Endodermal cell (in vitro differentiated cells): ENCODE data around the gene HEXA. TPM values are rescaled to one million over a fixed set of nuclear protein-coding genes. Genes with fewer than 3 reads are reported as not detected.

Experiments
- DNase-seq: peaks from one replicate; pipeline ENCODE4 v3.0.0-alpha.2; 2017
- H3K27ac ChIP-seq: 2 replicates; pipeline ENCODE4 v1.5.1; 2013; ENCODE audit warnings: mild to moderate bottlenecking, low read depth, low read length, moderate library complexity
- H3K27me3 ChIP-seq: 2 replicates; pipeline ENCODE4 v1.6.1; 2013; ENCODE audit warnings: mild to moderate bottlenecking, low read length, moderate library complexity; ENCODE audit not compliant: insufficient read depth, control insufficient read depth, poor library complexity, severe bottlenecking
- H3K36me3 ChIP-seq: 2 replicates; pipeline ENCODE4 v1.7.0; 2013; ENCODE audit warnings: mild to moderate bottlenecking, low read length, moderate library complexity; ENCODE audit not compliant: control insufficient read depth, insufficient read depth
- H3K4me1 ChIP-seq: one replicate; pipeline ENCODE4 v1.7.0; 2013; ENCODE audit warnings: low read length; ENCODE audit not compliant: control insufficient read depth, insufficient read depth
- H3K4me3 ChIP-seq: 2 replicates; pipeline ENCODE4 v1.5.1; 2013; ENCODE audit warnings: mild to moderate bottlenecking, low read length, moderate library complexity
- H3K9ac ChIP-seq: 2 replicates; pipeline ENCODE4 v1.6.1; 2013; ENCODE audit warnings: mild to moderate bottlenecking, low read length, moderate library complexity; ENCODE audit not compliant: poor library complexity, severe bottlenecking; ENCODE audit errors: extremely low read depth
- H3K9me3 ChIP-seq: 2 replicates; pipeline ENCODE4 v1.6.1; 2013; ENCODE audit warnings: mild to moderate bottlenecking, low read length, moderate library complexity; ENCODE audit not compliant: control insufficient read depth
- H3K27ac Mint-ChIP-seq: 2 replicates; pipeline ENCODE4 v1.8.0; 2020; ENCODE audit warnings: mixed read lengths
- H3K27me3 Mint-ChIP-seq: 2 replicates; pipeline ENCODE4 v1.8.0; 2021; ENCODE audit warnings: mild to moderate bottlenecking, mixed read lengths; ENCODE audit not compliant: insufficient read depth
- H3K36me3 Mint-ChIP-seq: 2 replicates; pipeline ENCODE4 v1.8.0; 2020; ENCODE audit warnings: low read depth, mixed read lengths
- H3K4me1 Mint-ChIP-seq: 2 replicates; pipeline ENCODE4 v1.8.0; 2020; ENCODE audit warnings: mixed read lengths
- H3K4me3 Mint-ChIP-seq: 2 replicates; pipeline ENCODE4 v1.8.0; 2020; ENCODE audit warnings: mild to moderate bottlenecking, moderate library complexity, mixed read lengths
- H3K9me3 Mint-ChIP-seq: 2 replicates; pipeline ENCODE4 v1.8.0; 2020; ENCODE audit warnings: mild to moderate bottlenecking, mixed read lengths
- CTCF ChIP-seq: fragments of 200-600 bp; sonication (generic); conservative IDR thresholded peaks from 2 replicates; pipeline ENCODE4 v1.5.0; 2021; ENCODE audit warnings: antibody characterized with exemption, mild to moderate bottlenecking
- WGBS, 2 experiments: methylation state at CpG; one replicate each; pipeline versions ENCODE4 v1.1.5 to v1.1.7; 2013; ENCODE audit warnings: missing lambda C conversion rate in 2 of 2, mixed read lengths in 1 of 2; ENCODE audit not compliant: insufficient coverage in 1 of 2, insufficient read length in 1 of 2; 5-methylcytosine and 5-hydroxymethylcytosine counted together
- total RNA-seq, 2 donors: library from RNA; stranded (reverse); fragmentation: NEBNext Ultra II Directional in 1 of 2; extraction: Animal tissue kit (Norgen Biotek cat#: 25700) in 1 of 2; gene quantifications; 2 replicates in 1 of 2; 3 replicates in 1 of 2; pipeline ENCODE4 v1.2.1, GENCODE V29; 2021

HEXA gene
- total RNA-seq, 2 donors from 2014 or later, result 102 to 104 TPM

DNA sequence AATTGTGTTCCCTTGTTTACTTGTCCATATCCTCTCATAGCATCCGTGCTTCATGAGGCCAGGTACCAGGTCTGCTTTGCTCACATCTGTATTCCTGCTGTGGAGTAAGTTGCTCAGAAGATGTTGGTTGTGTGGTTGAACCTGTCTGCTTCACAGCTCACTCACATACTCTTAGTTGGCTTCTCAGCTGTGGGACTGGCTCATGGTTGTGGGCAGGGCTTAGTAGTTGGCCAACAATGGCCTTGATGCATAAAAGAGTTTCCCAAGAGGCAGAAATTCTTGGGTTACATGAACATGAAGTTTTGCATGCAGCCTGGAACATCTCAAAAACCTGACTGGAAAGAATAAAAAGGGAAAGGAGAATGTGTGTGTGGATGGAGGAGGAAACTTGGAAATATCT, 72.9 kb downstream of the HEXA start:
- no peak overlapping the region for H3K27ac ChIP-seq
- no peaks in the 10 kb centered on the region for H3K36me3 ChIP-seq
- no peak overlapping the region for H3K9ac ChIP-seq
- no peak for TF ChIP-seq CTCF
- Mint-ChIP-seq H3K9me3 (no peaks in the 10 kb centered on the region), H3K36me3 (no peaks in the 10 kb centered on the region), H3K4me3 (no peak overlapping the region), H3K4me1 (no peaks in the 10 kb centered on the region), H3K27ac (no peak overlapping the region), H3K27me3 (peaks cover 36% of the 10 kb centered on the region)
- DNase-seq, result peak; percentile 16
- no peaks in the 10 kb centered on the region for H3K4me1 ChIP-seq
- H3K9me3 ChIP-seq, result no peaks in the 10 kb centered on the region
- peaks cover 56% of the 10 kb centered on the region for H3K27me3 ChIP-seq
- H3K4me3 ChIP-seq, result no peak overlapping the region
- 40% methylated on average over 1 of the region's 1 CpG; no CpG with 5 or more reads in 1 of the 2 experiments for WGBS, 2 experiments

Other genes starting within 250 kb of the HEXA start
- 1 to 10 TPM; 2.0 TPM for gene GRAMD2A, start 178.2 kb downstream of the HEXA start, total RNA-seq
- gene PKM, start 144.8 kb downstream of the HEXA start, total RNA-seq, result 1,000 to 10,000 TPM; 2,197 to 2,355 TPM
- gene PARP6, start 103.5 kb downstream of the HEXA start, total RNA-seq, result 10 to 100 TPM; 87.3 to 92.1 TPM
- gene CELF6, start 55.9 kb downstream of the HEXA start, total RNA-seq, result under 1 TPM; 0.46 to 0.62 TPM
- gene TMEM202, start 22.3 kb upstream of the HEXA start, total RNA-seq, result not detected
- 100 to 1,000 TPM; 183 to 238 TPM for gene ARIH1, start 98.3 kb upstream of the HEXA start, total RNA-seq